Neural crest cell (in vitro differentiated cells): ENCODE measurements around the gene UGT1A10. TPM values are rescaled to one million over a fixed set of nuclear protein-coding genes. Genes with fewer than 3 reads are reported as not detected.

Experiments
- DNase-seq: peaks from one replicate; pipeline ENCODE4 v3.0.0; 2021; ENCODE audit warnings: low read depth, mixed read lengths, low spot score
- H3K27ac Mint-ChIP-seq: one replicate; pipeline ENCODE4 v1.8.0; 2021; ENCODE audit warnings: mild to moderate bottlenecking, mixed read lengths; ENCODE audit not compliant: unreplicated experiment
- H3K27me3 Mint-ChIP-seq: 2 replicates; pipeline ENCODE4 v1.8.0; 2021; ENCODE audit warnings: low read depth, mild to moderate bottlenecking, mixed read lengths
- H3K36me3 Mint-ChIP-seq: 2 replicates; pipeline ENCODE4 v1.8.0; 2021; ENCODE audit warnings: low read depth, mild to moderate bottlenecking, mixed read lengths
- H3K4me1 Mint-ChIP-seq: 2 replicates; pipeline ENCODE4 v1.8.0; 2021; ENCODE audit warnings: mixed read lengths
- H3K4me3 Mint-ChIP-seq: one replicate; pipeline ENCODE4 v1.8.0; 2021; ENCODE audit warnings: mild to moderate bottlenecking, mixed read lengths
- H3K9me3 Mint-ChIP-seq: 2 replicates; pipeline ENCODE4 v1.8.0; 2021; ENCODE audit warnings: mixed read lengths
- CTCF ChIP-seq: fragments of 200-600 bp; sonication (generic); conservative IDR thresholded peaks from 2 replicates; pipeline ENCODE4 v1.5.0; 2021; ENCODE audit warnings: antibody characterized with exemption, mild to moderate bottlenecking
- total RNA-seq: library from RNA; stranded (reverse); gene quantifications from 2 replicates; pipeline ENCODE4 v1.2.1, GENCODE V29; 2021

The UGT1A10 gene
- total RNA-seq, 1 donor from 2014 or later, result not detected

GRCh38 chr2:233680361-233681045 lies 44.3 kb downstream of the UGT1A10 start:
- Mint-ChIP-seq H3K27me3 (peaks cover 5% of the 10 kb centered on the region), H3K27ac (no peak overlapping the region), H3K9me3 (peaks cover 4% of the 10 kb centered on the region), H3K4me1 (no peaks in the 10 kb centered on the region), H3K36me3 (no peaks in the 10 kb centered on the region), H3K4me3 (no peak overlapping the region)
- DNase-seq, result no peak
- TF ChIP-seq CTCF, result no peak

GRCh38 chr2:233681521-233682099 lies 45.4 kb downstream of the UGT1A10 start, which contains the start of gene UGT1A7:
UGT1A7 (plus strand) TSS chr2:233681901; CDS start chr2:233681938, 37 bp downstream.
- Mint-ChIP-seq H3K27ac (no peak within 1 kb of the TSS), H3K27me3 (peaks cover 5% of the 10 kb centered on the region), H3K9me3 (no peaks in the 10 kb centered on the region), H3K4me3 (no peak within 1 kb of the TSS), H3K36me3 (no peaks in the 10 kb centered on the region), H3K4me1 (no peaks in the 10 kb centered on the region)
- TF ChIP-seq CTCF, result no peak
- DNase-seq, result no peak

GRCh38 chr2:233684640-233685039 lies 48.4 kb downstream of the UGT1A10 start:
- TF ChIP-seq CTCF, result no peak
- no peak for DNase-seq

GRCh38 chr2:233686928-233687327 lies 50.7 kb downstream of the UGT1A10 start:
- no peak overlapping the region for H3K27ac Mint-ChIP-seq
- no peaks in the 10 kb centered on the region for H3K36me3 Mint-ChIP-seq
- TF ChIP-seq CTCF, result no peak
- H3K4me3 Mint-ChIP-seq, result no peak overlapping the region
- peaks cover 2% of the 10 kb centered on the region for H3K27me3 Mint-ChIP-seq
- no peak for DNase-seq
- H3K4me1 Mint-ChIP-seq, result no peaks in the 10 kb centered on the region
- no peaks in the 10 kb centered on the region for H3K9me3 Mint-ChIP-seq

More at GRCh38 chr2:233684640-233685039, 48.4 kb downstream of the UGT1A10 start:
- Mint-ChIP-seq H3K36me3 (no peaks in the 10 kb centered on the region), H3K4me1 (no peaks in the 10 kb centered on the region), H3K27me3 (peaks cover 3% of the 10 kb centered on the region), H3K4me3 (no peak overlapping the region), H3K9me3 (no peaks in the 10 kb centered on the region), H3K27ac (no peak overlapping the region)

GRCh38 chr2:233688341-233688740 lies 52.1 kb downstream of the UGT1A10 start:
- H3K27me3 Mint-ChIP-seq, result no peaks in the 10 kb centered on the region
- H3K4me1 Mint-ChIP-seq, result no peaks in the 10 kb centered on the region
- H3K27ac Mint-ChIP-seq, result no peak overlapping the region
- no peak for TF ChIP-seq CTCF
- DNase-seq, result no peak
- H3K9me3 Mint-ChIP-seq, result no peaks in the 10 kb centered on the region
- no peak overlapping the region for H3K4me3 Mint-ChIP-seq
- H3K36me3 Mint-ChIP-seq, result no peaks in the 10 kb centered on the region
